Gastrocnemius medialis (tissue), 4 donors: ENCODE measurements around the gene GTF2A2.
"Not testable (repeated sequence)": the region's sequence is repeated elsewhere in the genome, so short reads cannot be mapped to it uniquely, and the experiment has no call there.

Source experiments
- CTCF ChIP-seq, 5 experiments: fragments of 450-650 bp in 3 of 5; fragments of 200-600 bp in 2 of 5; sonication (generic) in 2 of 5; IDR thresholded peaks in 4 of 5; conservative IDR thresholded peaks in 1 of 5; 1 replicate in 4 of 5; 2 replicates in 1 of 5; pipeline ENCODE4 v1.5.1; 2016 to 2019; ENCODE audit warnings: antibody characterized with exemption in 5 of 5, mild to moderate bottlenecking in 3 of 5, moderate library complexity in 3 of 5
- POLR2A ChIP-seq, 2 donors: fragments of 450-650 bp; IDR thresholded peaks; one replicate each; pipeline ENCODE4 v1.6.1; 2017; ENCODE audit warnings: antibody characterized with exemption in 2 of 2, mild to moderate bottlenecking in 2 of 2, moderate library complexity in 2 of 2

- not testable (repeated sequence) for TF ChIP-seq CTCF (IDR thresholded peaks at IDR 0.05 in 4 of 5, conservative IDR thresholded peaks at IDR 0.05 in 1 of 5); POLR2A (IDR thresholded peaks at IDR 0.05)
Observed at GRCh38 chr15:59698065-59698464, 40.8 kb upstream of the GTF2A2 start.
